ENCODE measurements around the gene PARP6. TPM values are rescaled to one million over a fixed set of nuclear protein-coding genes. Genes with fewer than 3 reads are reported as not detected.

Gene PARP6
- total and polyA plus RNA-seq, 4 donors = 4.3 to 15.3 (median 9.3) TPM

GRCh38 chr15:72196409-72197040 lies 75.8 kb downstream of the PARP6 start:
- TF ChIP-seq HNF4G (IDR thresholded peaks at IDR 0.05) (no peak), REST (IDR thresholded peaks at IDR 0.05) (no peak), GABPA (IDR thresholded peaks at IDR 0.05 in 1 of 2, conservative IDR thresholded peaks at IDR 0.05 in 1 of 2) (no peak), JUND (IDR thresholded peaks at IDR 0.05) (no peak), NR2F2 (IDR thresholded peaks at IDR 0.05) (no peak), HNF4A (conservative IDR thresholded peaks at IDR 0.05) (no peak), FOXA2 (IDR thresholded peaks at IDR 0.05) (no peak)
- TF ChIP-seq, protein P1, sequence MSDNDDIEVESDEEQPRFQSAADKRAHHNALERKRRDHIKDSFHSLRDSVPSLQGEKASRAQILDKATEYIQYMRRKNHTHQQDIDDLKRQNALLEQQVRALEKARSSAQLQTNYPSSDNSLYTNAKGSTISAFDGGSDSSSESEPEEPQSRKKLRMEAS (IDR thresholded peaks at IDR 0.05) = no peak
- Histone ChIP-seq H3K4me1 (ENCODE audit: control insufficient read depth in 4 of 4, insufficient read depth in 4 of 4, low read length in 3 of 4) (peaks cover 0 to 11% (median 4%) of the 10 kb centered on the region in 4 donors), H3K4me3 (ENCODE audit: low read depth in 1 of 3, low read length in 3 of 3) (no peak overlapping the region), H3K27me3 (ENCODE audit: control insufficient read depth in 4 of 4, insufficient read depth in 4 of 4, low read length in 3 of 4) (peaks cover 0 to 7% (median 0%) of the 10 kb centered on the region in 4 donors), H3K36me3 (ENCODE audit: control insufficient read depth in 4 of 4, insufficient read depth in 3 of 4, low read depth in 1 of 4, low read length in 3 of 4) (peaks cover 0 to 4% (median 0%) of the 10 kb centered on the region in 4 donors), H3K9me3 (ENCODE audit: control insufficient read depth in 4 of 4, low read length in 3 of 4) (no peaks in the 10 kb centered on the region), H3K27ac (ENCODE audit: low read depth in 1 of 2, low read length in 2 of 2) (no peak overlapping the region), H3K9ac (ENCODE audit: low read depth in 1 of 2, low read length in 2 of 2) (no peak overlapping the region)
- WGBS = 62% methylated on average over 13 of the region's 13 CpGs
- DNase-seq (ENCODE audit: low spot score) = no peak

GRCh38 chr15:72195101-72195511 lies 77.2 kb downstream of the PARP6 start:
- no peak for DNase-seq (ENCODE audit: low spot score)
- Histone ChIP-seq H3K4me3 (ENCODE audit: low read depth in 1 of 3, low read length in 3 of 3) (no peak overlapping the region), H3K27me3 (ENCODE audit: control insufficient read depth in 4 of 4, insufficient read depth in 4 of 4, low read length in 3 of 4) (peaks cover 0 to 7% (median 0%) of the 10 kb centered on the region in 4 donors), H3K9ac (ENCODE audit: low read depth in 1 of 2, low read length in 2 of 2) (no peak overlapping the region), H3K36me3 (ENCODE audit: control insufficient read depth in 4 of 4, insufficient read depth in 3 of 4, low read depth in 1 of 4, low read length in 3 of 4) (peaks cover 0 to 4% (median 0%) of the 10 kb centered on the region in 4 donors), H3K9me3 (ENCODE audit: control insufficient read depth in 4 of 4, low read length in 3 of 4) (no peaks in the 10 kb centered on the region), H3K27ac (ENCODE audit: low read depth in 1 of 2, low read length in 2 of 2) (no peak overlapping the region), H3K4me1 (ENCODE audit: control insufficient read depth in 4 of 4, insufficient read depth in 4 of 4, low read length in 3 of 4) (peaks cover 0 to 11% (median 4%) of the 10 kb centered on the region in 4 donors)
- TF ChIP-seq, protein P2, sequence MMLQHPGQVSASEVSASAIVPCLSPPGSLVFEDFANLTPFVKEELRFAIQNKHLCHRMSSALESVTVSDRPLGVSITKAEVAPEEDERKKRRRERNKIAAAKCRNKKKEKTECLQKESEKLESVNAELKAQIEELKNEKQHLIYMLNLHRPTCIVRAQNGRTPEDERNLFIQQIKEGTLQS (IDR thresholded peaks at IDR 0.05) = no peak
- TF ChIP-seq FOXA1 (IDR thresholded peaks at IDR 0.05) = no peak
- TF ChIP-seq, protein P3, sequence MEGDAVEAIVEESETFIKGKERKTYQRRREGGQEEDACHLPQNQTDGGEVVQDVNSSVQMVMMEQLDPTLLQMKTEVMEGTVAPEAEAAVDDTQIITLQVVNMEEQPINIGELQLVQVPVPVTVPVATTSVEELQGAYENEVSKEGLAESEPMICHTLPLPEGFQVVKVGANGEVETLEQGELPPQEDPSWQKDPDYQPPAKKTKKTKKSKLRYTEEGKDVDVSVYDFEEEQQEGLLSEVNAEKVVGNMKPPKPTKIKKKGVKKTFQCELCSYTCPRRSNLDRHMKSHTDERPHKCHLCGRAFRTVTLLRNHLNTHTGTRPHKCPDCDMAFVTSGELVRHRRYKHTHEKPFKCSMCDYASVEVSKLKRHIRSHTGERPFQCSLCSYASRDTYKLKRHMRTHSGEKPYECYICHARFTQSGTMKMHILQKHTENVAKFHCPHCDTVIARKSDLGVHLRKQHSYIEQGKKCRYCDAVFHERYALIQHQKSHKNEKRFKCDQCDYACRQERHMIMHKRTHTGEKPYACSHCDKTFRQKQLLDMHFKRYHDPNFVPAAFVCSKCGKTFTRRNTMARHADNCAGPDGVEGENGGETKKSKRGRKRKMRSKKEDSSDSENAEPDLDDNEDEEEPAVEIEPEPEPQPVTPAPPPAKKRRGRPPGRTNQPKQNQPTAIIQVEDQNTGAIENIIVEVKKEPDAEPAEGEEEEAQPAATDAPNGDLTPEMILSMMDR (IDR thresholded peaks at IDR 0.05; ENCODE audit: low read depth, low read length, missing input control) = no peak
- TF ChIP-seq FOXA2 (IDR thresholded peaks at IDR 0.05) = no peak
- TF ChIP-seq REST (IDR thresholded peaks at IDR 0.05) = no peak
- no peak for TF ChIP-seq NR2F2 (IDR thresholded peaks at IDR 0.05)
- TF ChIP-seq HNF4A (conservative IDR thresholded peaks at IDR 0.05) = no peak
- no peak for TF ChIP-seq RXRA (IDR thresholded peaks at IDR 0.05)
- no peak for TF ChIP-seq EGR1 (IDR thresholded peaks at IDR 0.05; ENCODE audit: low read depth in 2 of 2)
- TF ChIP-seq JUND (IDR thresholded peaks at IDR 0.05) = no peak
- no peak for TF ChIP-seq YY1 (IDR thresholded peaks at IDR 0.05)
- WGBS = 78% methylated on average over 6 of the region's 6 CpGs

Data from liver (tissue), 9 donors.